Activated CD4-positive, CD25-positive, alpha-beta regulatory T cell treated with anti-CD3 and anti-CD28 coated beads, Interleukin-2, amount 50 U/mL, for 24 hours (primary cell): ENCODE results near the gene TRABD2B.

Experiments
- ATAC-seq, 2 donors: fragments of 150-1000 bp; cut with Tn5 transposase; one replicate each; pipeline ENCODE4 v1.10.0; 2021; ENCODE audit warnings: mild to moderate bottlenecking in 1 of 2, moderate library complexity in 1 of 2

The TRABD2B gene

GRCh38 chr1:47873337-47873736 is 123.8 kb downstream of the TRABD2B start:
- no peak for ATAC-seq

- ATAC-seq: no peak
Observed at GRCh38 chr1:47872886-47873285, 124.3 kb downstream of the TRABD2B start.

- no peak for ATAC-seq
Observed at GRCh38 chr1:47871799-47872353, 125.3 kb downstream of the TRABD2B start.

GRCh38 chr1:47870946-47871676 is 126.1 kb downstream of the TRABD2B start:
- no peak for ATAC-seq

GRCh38 chr1:47870480-47870879 is 126.7 kb downstream of the TRABD2B start:
- no peak for ATAC-seq

DNA sequence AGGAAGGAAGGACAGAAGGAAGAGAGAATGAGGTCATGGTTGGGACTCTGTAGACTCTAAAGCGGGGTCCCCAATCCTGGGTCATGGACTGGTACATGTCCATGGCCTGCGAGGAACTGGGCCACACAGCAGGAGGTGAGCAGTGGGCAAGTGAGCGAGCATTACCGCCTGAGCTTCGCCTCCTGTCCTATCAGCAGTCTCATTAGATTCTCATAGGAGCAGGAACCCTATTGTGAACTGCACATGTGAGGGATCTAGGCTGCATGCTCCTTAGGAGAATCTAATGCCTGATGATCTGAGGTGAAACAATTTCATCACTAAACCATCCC is 128.9 kb downstream of the TRABD2B start:
- no peak for ATAC-seq

DNA sequence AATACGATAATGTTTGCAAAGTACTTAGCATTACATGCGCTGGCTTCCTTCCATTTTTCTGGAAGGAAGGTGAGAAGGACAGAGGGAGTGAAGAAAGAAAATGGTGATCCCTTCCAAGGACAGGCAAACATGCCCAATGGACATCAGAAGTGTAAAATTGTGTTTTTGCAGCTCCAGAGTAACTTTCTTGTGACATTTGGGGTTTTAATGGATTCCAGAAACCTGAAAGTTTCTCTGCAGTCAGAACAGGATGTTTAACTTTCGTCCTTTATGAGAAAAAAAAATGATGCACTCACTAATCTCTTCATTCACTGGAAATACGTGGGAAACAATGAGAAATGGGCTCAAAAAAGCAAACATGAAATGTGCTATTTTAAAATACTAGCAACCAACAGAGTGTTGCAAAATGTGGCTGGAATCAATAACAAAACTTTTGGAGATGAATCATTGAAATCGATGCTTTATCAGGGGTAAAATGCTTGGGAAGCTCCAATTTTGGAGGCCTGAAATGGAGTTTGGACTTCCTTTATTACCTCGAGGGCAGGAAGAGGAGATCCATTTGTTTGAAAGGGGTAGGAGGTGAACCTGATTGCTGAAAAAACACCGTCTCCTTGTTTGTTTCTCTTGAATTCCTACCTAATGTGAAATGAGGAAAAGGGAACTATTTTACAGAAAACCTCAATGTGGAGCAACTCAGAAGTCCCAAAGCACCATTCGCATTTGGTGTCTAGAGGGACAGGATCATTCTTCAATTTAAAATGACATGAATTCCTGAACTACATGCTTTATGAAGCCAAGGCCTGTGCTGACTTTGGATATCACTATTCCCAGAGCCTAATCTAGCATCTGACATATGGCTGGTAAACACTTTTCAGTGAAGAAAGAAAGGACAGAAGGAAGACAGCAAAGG is 129.5 kb downstream of the TRABD2B start:
- no peak for ATAC-seq

DNA sequence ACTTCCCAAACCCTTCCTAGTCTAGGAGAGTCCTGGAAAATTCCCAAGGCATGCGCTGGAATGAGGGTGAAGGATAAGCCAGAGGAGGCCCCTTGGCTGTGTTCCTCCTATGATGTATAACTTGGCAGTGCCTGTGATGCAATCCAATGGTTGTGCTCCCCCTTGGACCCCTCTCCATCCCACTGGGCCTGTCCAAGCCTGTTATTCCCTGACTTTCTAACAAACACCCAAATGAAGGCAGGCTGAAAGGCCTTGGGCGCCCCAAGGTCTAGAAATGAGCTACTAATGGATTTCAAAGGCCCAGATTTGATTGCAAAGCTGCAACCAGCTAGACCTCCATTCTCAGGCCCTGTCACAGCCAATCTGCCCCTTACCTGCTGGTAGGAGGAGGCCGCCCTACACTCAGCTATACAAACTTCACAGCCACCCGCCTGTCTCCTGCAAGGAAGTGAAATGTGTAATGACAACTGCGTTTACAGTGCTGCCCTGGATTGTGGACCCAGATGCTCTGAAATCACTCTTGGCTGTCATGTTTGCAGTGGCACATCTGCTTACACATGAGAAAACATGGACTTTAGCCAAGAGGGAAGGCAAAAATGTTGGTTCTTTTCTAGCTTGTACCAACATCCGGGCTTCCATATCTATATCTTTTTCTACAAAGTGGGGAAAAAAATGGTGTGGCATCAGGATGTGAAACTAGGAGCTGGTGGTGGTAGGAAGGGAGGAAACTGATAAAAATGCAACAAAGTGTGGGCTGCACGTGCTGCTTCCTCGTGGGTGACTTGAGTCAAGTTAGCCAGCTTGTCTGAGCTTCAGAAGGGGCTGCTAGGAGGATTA is 130.4 kb downstream of the TRABD2B start:
- ATAC-seq: no peak

DNA sequence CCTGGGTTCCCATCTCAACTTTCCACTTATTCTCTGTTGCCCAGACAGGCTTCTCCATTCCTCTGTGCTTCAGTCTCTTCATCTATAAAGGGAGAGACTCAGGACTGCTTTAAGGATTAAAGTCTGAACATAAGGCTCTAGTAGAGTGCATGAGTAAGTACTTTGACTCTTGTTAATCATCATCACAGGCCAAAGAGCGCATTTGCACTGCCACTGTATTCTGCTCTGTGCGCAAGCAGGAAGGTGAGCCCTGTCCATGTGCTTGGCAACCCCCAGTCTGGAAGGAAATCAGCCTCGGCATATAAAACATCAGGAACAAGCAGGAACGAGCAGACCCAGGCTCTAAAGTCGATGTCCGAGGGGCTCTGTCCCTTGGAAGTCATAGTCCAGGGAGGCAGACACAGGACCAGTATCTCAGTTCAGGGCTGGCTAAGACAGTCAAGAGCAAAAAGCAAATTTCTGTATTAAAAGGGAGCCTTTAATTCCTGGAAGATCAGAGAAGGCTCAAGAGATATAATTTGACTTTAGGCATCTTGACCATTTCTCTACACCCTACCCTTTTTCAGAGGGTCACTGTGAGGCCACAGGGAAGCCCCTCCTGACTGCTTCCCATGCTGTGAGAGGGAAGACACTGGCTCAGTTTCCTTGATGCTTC is 131.2 kb downstream of the TRABD2B start:
- no peak for ATAC-seq

GRCh38 chr1:47859092-47859743 is 138.0 kb downstream of the TRABD2B start:
- ATAC-seq: no peak

- no peak for ATAC-seq
Observed at GRCh38 chr1:47856996-47857395, 140.2 kb downstream of the TRABD2B start.

DNA sequence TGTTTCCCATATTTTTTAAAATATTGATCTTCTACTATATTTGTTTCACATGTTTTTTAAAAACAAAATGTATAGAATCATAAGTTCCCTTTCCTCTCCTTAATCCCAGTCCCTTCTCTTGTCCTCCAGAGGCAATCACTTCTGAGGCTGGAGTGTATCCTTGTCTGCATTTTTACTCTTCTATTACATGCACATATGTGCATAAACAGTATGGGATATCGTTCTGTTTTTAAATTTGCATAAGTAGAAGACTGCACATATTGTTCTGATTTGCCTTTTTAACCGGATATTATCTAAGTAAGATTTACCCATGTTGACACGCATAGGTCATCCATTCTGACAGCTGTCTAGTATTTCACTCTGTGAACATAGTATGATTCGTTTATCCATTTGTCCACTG is 142.0 kb downstream of the TRABD2B start:
- no peak for ATAC-seq

DNA sequence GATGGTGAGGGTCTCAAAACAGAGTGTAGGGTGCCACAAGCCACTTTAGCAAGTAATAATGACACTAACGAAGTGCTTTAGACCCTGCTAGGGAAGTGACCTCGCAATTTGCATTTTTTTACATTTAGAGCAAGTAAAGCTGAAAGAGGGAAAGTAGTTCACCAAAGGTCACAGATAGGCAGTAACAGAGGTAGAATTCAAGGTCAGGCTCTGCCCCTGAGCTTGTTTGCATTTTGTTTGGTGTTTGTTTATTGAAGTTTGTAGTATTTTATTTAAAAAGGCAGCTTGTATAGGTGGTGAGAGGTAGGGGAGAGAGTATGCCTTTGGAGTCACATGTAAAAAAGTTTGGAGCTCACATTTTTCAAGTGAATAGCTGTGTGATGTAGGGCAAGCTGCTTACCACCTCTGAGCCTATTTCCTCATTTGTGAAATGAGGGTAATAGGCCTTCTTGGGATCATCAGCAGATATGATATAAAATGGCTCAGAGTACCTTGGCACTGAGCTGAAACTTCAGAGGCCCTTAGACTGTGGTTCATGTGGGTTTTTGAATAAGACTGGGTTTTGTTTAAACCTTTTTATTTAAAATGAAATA is 142.5 kb downstream of the TRABD2B start:
- no peak for ATAC-seq

GRCh38 chr1:47853852-47854251 is 143.3 kb downstream of the TRABD2B start:
- ATAC-seq: no peak

DNA sequence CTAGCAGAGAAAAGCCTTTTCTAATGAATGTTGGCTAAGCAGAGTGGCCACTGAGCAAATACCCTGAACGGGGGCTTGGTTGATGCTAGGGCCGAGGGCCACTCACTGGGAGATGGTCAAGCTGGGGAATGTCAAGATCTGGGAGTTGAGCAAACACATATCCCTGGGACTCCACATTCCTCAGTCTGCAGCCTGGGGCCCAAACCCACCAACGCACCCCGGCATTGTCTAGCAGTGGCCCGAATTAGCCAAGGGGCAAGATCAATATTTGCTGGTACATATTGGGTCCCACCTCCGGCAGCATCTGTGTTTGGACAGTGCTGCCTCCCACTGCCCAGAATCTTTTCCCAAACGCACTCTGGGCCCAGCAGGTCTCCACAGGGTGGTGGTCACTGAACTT is 144.1 kb downstream of the TRABD2B start:
- ATAC-seq: no peak

DNA sequence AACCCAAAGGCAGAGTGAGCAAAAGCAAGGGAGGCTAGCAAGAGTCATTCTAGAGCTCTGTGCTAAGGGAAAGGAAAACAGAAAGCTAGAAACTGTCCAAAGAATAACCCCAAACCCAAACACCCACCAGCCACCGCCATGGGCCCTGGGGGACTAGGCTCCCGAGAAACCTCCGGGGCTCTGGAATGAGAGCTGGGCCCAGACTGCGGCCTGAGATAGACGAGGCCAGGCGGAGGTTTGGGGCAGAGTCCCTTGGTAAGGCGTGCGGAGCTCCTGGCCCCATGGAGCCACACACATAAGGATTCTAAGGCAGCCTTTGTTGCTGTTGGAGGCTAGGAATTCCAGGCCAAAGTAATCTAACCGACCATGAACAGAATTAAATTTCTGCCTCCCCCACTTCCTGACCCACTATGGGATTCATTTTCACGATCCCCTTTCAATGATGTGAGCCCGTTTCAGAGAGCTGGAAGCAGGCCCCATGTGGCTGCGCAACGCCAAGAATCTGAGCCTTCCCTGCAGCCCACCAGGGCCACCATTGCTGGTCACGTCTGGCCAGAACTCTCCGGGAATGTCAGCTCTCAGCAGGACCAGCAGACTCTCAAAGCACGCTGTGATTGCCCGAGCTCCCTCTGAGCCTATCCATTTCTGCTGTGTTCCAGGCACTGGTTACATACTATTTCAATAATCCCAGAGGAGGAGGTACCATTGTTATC is 145.0 kb downstream of the TRABD2B start:
- no peak for ATAC-seq

DNA sequence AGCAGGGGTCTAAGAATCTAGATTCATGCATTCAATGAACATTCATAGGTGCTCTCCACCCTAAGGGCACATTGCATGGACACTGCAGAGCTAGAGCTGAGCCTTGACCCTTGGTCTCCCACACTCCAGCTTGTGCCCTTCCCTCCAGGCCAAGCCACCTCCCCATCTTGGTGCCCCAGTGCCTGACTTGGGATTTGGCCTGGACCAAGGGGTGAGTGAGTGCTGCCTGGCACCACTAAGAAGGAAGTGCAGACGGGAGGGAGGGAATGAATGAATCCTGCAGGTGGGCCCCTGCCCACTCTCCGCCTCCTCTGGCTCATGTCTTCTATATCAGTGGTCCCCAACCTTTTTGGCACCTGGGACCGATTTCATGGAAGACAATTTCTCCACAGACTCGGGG is 146.7 kb downstream of the TRABD2B start:
- ATAC-seq: no peak

GRCh38 chr1:47849591-47850261 is 147.5 kb downstream of the TRABD2B start:
- no peak for ATAC-seq

GRCh38 chr1:47849005-47849521 is 148.1 kb downstream of the TRABD2B start:
- ATAC-seq: no peak

DNA sequence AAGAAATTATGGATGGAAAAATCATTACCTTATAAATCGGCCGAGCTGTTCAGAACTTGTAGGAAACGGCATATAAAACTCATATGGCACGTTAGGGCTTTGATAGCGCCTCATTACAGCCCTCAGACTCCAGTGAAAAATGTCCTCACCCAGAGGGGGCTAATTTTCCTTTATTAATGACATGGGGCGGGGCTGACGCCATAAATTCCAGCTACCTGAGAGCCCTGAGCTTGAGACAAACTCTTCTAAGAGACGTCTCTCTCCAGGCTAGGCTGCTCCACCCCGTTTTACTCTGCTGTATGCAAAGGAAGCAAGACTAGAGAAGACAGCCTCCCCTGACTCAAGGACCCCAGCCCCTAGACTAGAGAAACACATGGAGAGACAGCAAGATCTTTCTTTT is 149.4 kb downstream of the TRABD2B start:
- ATAC-seq: no peak
